Esophagus (tissue), 2 donors: ENCODE results near the gene MDFIC2. TPM values are rescaled to one million over a fixed set of nuclear protein-coding genes. Genes with fewer than 3 reads are reported as not detected.
"Not testable (repeated sequence)": the region's sequence is repeated elsewhere in the genome, so short reads cannot be mapped to it uniquely, and the experiment has no call there.

ENCODE experiments used
- H3K27ac ChIP-seq, 2 donors: one replicate each; pipeline ENCODE4 v1.5.1; 2013; ENCODE audit warnings: low read depth in 2 of 2, mild to moderate bottlenecking in 2 of 2, inconsistent platforms in 1 of 2, low read length in 1 of 2, moderate library complexity in 1 of 2
- H3K27me3 ChIP-seq, 2 donors: one replicate each; pipeline ENCODE4 v1.6.1; 2013; ENCODE audit warnings: low read length in 2 of 2, control low read depth in 1 of 2, mild to moderate bottlenecking in 1 of 2; ENCODE audit not compliant: insufficient read depth in 2 of 2, control insufficient read depth in 1 of 2
- H3K36me3 ChIP-seq, 2 donors: one replicate each; pipeline ENCODE4 v1.6.1; 2013; ENCODE audit warnings: low read length in 1 of 2; ENCODE audit not compliant: control insufficient read depth in 2 of 2, insufficient read depth in 2 of 2
- H3K4me1 ChIP-seq, 2 donors: one replicate each; pipeline ENCODE4 v1.6.1; 2013; ENCODE audit warnings: low read length in 1 of 2; ENCODE audit not compliant: control insufficient read depth in 2 of 2, insufficient read depth in 2 of 2
- H3K4me3 ChIP-seq, 2 donors: one replicate each; pipeline ENCODE4 v1.5.1; 2013; ENCODE audit warnings: low read length in 2 of 2, mild to moderate bottlenecking in 2 of 2, low read depth in 1 of 2, moderate library complexity in 1 of 2
- H3K9me3 ChIP-seq, 2 donors: one replicate each; pipeline ENCODE4 v1.6.1; 2013; ENCODE audit warnings: mild to moderate bottlenecking in 2 of 2, low read depth in 1 of 2, low read length in 1 of 2, moderate library complexity in 1 of 2; ENCODE audit not compliant: control insufficient read depth in 2 of 2, insufficient read depth in 1 of 2
- WGBS, 2 donors: extraction: QIAGEN DNeasy Blood & Tissue Kit; methylation state at CpG; one replicate each; pipeline ENCODE4 v1.1.7; 2013; 5-methylcytosine and 5-hydroxymethylcytosine counted together
- polyA plus RNA-seq, 2 donors: library from polyadenylated mRNA; stranded (reverse); fragments of 200-250 nt; gene quantifications; one replicate each; pipeline ENCODE4 v1.2.3, GENCODE V29; 2013
- donor health status: healthy with polysubstance abuse.
- donor health status: Bipolar disorder and iron deficiency.

MDFIC2 gene
- polyA plus RNA-seq, 2 donors = not detected

GRCh38 chr3:70244422-70244821, 68.0 kb downstream of the MDFIC2 start:
- H3K4me1 ChIP-seq = no peaks in the 10 kb centered on the region
- no peaks in the 10 kb centered on the region for H3K9me3 ChIP-seq
- no peak overlapping the region for H3K4me3 ChIP-seq
- H3K27me3 ChIP-seq = no peaks in the 10 kb centered on the region
- H3K36me3 ChIP-seq = no peaks in the 10 kb centered on the region
- H3K27ac ChIP-seq = no peak overlapping the region
- 84 to 90% methylated on average over 2 of the region's 2 CpGs for WGBS, 2 donors

DNA sequence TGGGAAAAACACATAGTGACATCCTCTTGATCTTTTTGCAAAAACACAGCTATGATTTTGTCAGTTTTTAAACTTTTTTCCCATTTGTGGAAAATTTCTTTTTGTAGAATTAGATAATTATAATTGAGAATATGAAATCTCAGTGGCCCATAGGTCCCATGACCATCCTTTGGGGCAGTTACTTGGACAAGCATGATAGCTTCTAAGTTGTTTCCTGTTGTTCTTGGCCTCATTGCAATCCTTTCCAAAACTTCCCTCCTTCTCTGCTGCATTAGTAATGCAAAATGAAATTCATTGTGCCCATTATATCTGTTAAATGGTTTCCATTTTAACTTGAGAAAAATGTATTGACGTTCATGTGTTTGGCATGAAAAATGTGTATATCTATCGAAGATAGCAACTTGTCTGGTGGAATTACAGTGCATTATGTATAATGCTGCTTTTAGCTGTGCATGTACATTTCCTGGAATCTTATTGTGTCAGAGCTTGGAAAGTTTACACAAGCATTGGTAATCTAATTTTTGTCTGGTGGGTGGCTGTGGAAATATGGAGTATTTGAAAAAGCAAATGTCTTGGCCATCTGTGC, 70.0 kb downstream of the MDFIC2 start:
- H3K9me3 ChIP-seq = no peaks in the 10 kb centered on the region
- H3K27me3 ChIP-seq = no peaks in the 10 kb centered on the region
- WGBS, 2 donors = 68 to 76% methylated on average over 2 of the region's 2 CpGs
- no peak overlapping the region for H3K4me3 ChIP-seq
- H3K27ac ChIP-seq = no peak overlapping the region
- no peaks in the 10 kb centered on the region for H3K36me3 ChIP-seq
- H3K4me1 ChIP-seq = no peaks in the 10 kb centered on the region

GRCh38 chr3:70233812-70234211, 78.6 kb downstream of the MDFIC2 start:
- H3K9me3 ChIP-seq = no peaks in the 10 kb centered on the region
- no peaks in the 10 kb centered on the region for H3K27me3 ChIP-seq
- no peaks in the 10 kb centered on the region for H3K4me1 ChIP-seq
- 70 to 85% methylated on average over 1 of the region's 1 CpG for WGBS, 2 donors
- H3K4me3 ChIP-seq = no peak overlapping the region
- no peaks in the 10 kb centered on the region for H3K36me3 ChIP-seq
- H3K27ac ChIP-seq = no peak overlapping the region

GRCh38 chr3:70233112-70233511, 79.3 kb downstream of the MDFIC2 start:
- Histone ChIP-seq H3K27me3 (no peaks in the 10 kb centered on the region), H3K4me3 (no peak overlapping the region), H3K4me1 (no peaks in the 10 kb centered on the region), H3K9me3 (no peaks in the 10 kb centered on the region), H3K27ac (no peak overlapping the region), H3K36me3 (no peaks in the 10 kb centered on the region)
- WGBS, 2 donors = 75 to 77% methylated on average over 5 of the region's 5 CpGs

- Histone ChIP-seq H3K36me3 (no peaks in the 10 kb centered on the region), H3K4me1 (no peaks in the 10 kb centered on the region), H3K4me3 (no peak overlapping the region), H3K27ac (no peak overlapping the region), H3K27me3 (no peaks in the 10 kb centered on the region), H3K9me3 (no peaks in the 10 kb centered on the region)
- 77 to 83% methylated on average over 15 of the region's 15 CpGs for WGBS, 2 donors
Measured at GRCh38 chr3:70231266-70231701, 81.2 kb downstream of the MDFIC2 start.

DNA sequence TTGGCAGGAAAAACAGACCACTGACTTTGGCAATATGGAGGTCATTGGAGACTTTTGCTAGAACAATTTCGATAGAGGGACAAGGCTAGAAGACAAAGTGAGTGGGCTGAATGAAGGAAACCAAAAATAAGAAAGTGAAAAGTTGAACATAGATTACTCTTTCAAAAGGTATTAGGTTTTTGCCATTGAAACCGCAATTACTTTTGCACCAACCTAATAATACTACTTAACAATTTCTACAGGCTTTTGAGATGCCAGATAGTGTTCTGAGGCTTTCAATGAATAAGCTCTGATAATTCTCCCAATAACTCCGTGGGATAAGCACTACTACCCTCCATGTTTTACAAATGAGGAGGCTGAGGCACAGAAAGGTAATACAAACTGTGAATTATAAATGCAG, 85.0 kb downstream of the MDFIC2 start:
- H3K27me3 ChIP-seq = no peaks in the 10 kb centered on the region
- no peaks in the 10 kb centered on the region for H3K9me3 ChIP-seq
- no peak overlapping the region for H3K27ac ChIP-seq
- WGBS, 2 donors = 70 to 74% methylated on average over 3 of the region's 3 CpGs
- H3K4me1 ChIP-seq = no peaks in the 10 kb centered on the region
- H3K4me3 ChIP-seq = no peak overlapping the region
- H3K36me3 ChIP-seq = no peaks in the 10 kb centered on the region

DNA sequence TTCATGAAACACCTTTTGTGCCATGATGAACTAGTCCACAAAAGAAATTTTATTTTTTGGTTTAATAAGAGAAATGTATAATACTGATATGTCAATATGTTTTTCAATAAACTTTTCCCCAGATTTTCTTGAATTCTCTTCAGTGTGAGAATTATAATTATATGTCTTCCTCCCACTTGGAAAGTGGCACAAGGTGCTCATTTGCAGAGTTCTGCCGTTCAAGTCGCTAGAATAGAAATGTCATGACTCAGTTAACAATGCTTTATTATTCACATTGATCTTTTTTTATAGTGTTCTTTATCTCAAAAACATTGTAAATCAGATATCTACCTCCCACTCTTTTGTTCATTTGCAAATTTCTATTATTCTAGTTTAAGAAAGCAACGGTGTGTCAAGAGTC, 87.3 kb downstream of the MDFIC2 start:
- Histone ChIP-seq H3K27me3 (no peaks in the 10 kb centered on the region), H3K4me1 (no peaks in the 10 kb centered on the region), H3K36me3 (no peaks in the 10 kb centered on the region), H3K4me3 (no peak overlapping the region), H3K9me3 (no peaks in the 10 kb centered on the region), H3K27ac (no peak overlapping the region)
- WGBS, 2 donors = 66 to 70% methylated on average over 3 of the region's 3 CpGs

GRCh38 chr3:70224337-70224736, 88.1 kb downstream of the MDFIC2 start:
- no peaks in the 10 kb centered on the region for H3K4me1 ChIP-seq
- no peaks in the 10 kb centered on the region for H3K9me3 ChIP-seq
- H3K27me3 ChIP-seq = no peaks in the 10 kb centered on the region
- no peaks in the 10 kb centered on the region for H3K36me3 ChIP-seq
- no peak overlapping the region for H3K27ac ChIP-seq
- 78 to 84% methylated on average over 5 of the region's 5 CpGs for WGBS, 2 donors
- no peak overlapping the region for H3K4me3 ChIP-seq

DNA sequence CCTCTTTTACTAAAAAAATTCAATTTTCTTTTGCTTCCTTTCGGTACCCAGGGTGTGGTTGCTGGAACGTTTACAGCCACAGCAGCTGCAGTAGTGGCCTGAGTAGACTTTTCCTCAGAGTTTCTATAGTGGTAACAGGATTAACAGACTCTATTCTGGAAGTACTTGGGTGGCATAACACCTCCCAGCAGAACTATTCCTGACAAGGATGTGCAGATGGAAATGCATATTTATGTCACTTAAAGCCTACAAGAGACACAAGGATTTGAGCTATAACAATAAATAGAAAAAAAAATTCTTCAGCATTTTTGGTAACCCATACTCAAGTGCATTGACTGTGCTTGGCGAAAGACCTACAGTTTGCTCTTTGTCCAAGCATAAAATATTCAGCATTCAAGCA, 94.0 kb downstream of the MDFIC2 start:
- Histone ChIP-seq H3K36me3 (no peaks in the 10 kb centered on the region), H3K27me3 (no peaks in the 10 kb centered on the region), H3K27ac (no peak overlapping the region), H3K4me3 (no peak overlapping the region), H3K9me3 (no peaks in the 10 kb centered on the region), H3K4me1 (no peaks in the 10 kb centered on the region)
- 59 to 63% methylated on average over 3 of the region's 3 CpGs for WGBS, 2 donors

DNA sequence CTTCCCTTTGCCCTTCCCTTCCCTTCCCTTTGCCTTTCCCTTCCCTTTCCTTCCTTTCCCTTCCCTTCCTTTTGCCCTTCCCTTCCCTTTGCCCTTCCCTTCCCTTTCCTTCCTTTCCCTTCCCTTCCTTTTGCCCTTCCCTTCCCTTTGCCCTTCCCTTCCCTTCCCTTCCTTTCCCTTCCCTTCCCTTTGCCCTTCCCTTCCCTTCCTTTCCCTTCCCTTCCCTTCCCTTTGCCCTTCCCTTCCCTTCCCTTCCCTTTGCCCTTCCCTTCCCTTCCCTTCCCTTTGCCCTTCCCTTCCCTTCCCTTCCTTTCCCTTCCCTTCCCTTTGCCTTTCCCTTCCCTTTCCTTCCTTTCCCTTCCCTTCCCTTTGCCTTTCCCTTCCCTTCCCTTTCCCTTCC, 101.2 kb downstream of the MDFIC2 start:
- not testable (repeated sequence) for H3K27ac ChIP-seq, H3K9me3 ChIP-seq, H3K27me3 ChIP-seq, H3K4me1 ChIP-seq, H3K4me3 ChIP-seq, H3K36me3 ChIP-seq
